HuH-7.5 (cell line): ENCODE measurements around the gene ENPP1.

Experiments used
- DNase-seq: peaks from one replicate; pipeline ENCODE4 v3.0.0; 2011; ENCODE audit warnings: low spot score

ENPP1 gene

GRCh38 chr6:131787079-131787478 is 20.7 kb upstream of the ENPP1 start:
- no peak for DNase-seq

- no peak for DNase-seq
Measured at GRCh38 chr6:131787766-131788712, 19.8 kb upstream of the ENPP1 start.

GRCh38 chr6:131789219-131789618 is 18.6 kb upstream of the ENPP1 start:
- no peak for DNase-seq

- no peak for DNase-seq
Measured at GRCh38 chr6:131791476-131791875, 16.3 kb upstream of the ENPP1 start.

- DNase-seq, result no peak
Measured at GRCh38 chr6:131792091-131792496, 15.7 kb upstream of the ENPP1 start.

GRCh38 chr6:131795366-131795765 is 12.5 kb upstream of the ENPP1 start:
- DNase-seq, result no peak

- no peak for DNase-seq
Measured at GRCh38 chr6:131802347-131802746, 5.5 kb upstream of the ENPP1 start.

- no peak for DNase-seq
Measured at GRCh38 chr6:131803007-131803769, 4.6 kb upstream of the ENPP1 start.

GRCh38 chr6:131804131-131804530 is 3.7 kb upstream of the ENPP1 start:
- DNase-seq, result no peak

GRCh38 chr6:131807321-131807643 is 538 bp upstream of the ENPP1 start:
- DNase-seq, result no peak

GRCh38 chr6:131808460-131809269 is 845 bp downstream of the ENPP1 start:
- no peak for DNase-seq

- no peak for DNase-seq
Measured at GRCh38 chr6:131811500-131811899, 3.7 kb downstream of the ENPP1 start.

- DNase-seq, result no peak
Measured at GRCh38 chr6:131813991-131814390, 6.2 kb downstream of the ENPP1 start.

- DNase-seq, result no peak
Measured at GRCh38 chr6:131816869-131817268, 9.0 kb downstream of the ENPP1 start.

- no peak for DNase-seq
Measured at GRCh38 chr6:131819572-131820124, 11.8 kb downstream of the ENPP1 start.

GRCh38 chr6:131821010-131821807 is 13.4 kb downstream of the ENPP1 start:
- DNase-seq, result no peak

- DNase-seq, result no peak
Measured at GRCh38 chr6:131822119-131822518, 14.3 kb downstream of the ENPP1 start.

GRCh38 chr6:131823276-131823902 is 15.6 kb downstream of the ENPP1 start:
- DNase-seq, result no peak

GRCh38 chr6:131825946-131826345 is 18.1 kb downstream of the ENPP1 start:
- DNase-seq, result no peak

GRCh38 chr6:131828080-131828479 is 20.3 kb downstream of the ENPP1 start:
- no peak for DNase-seq

GRCh38 chr6:131828951-131829350 is 21.1 kb downstream of the ENPP1 start:
- no peak for DNase-seq
